GM06990 (cell line): ENCODE results near the gene ATP6V0C.

Experiments
- DNase-seq: peaks from one replicate; pipeline ENCODE4 v3.0.0-alpha.2; 2011; ENCODE audit not compliant: insufficient read length; ENCODE audit errors: extremely low read depth
- H3K27me3 ChIP-seq: replicated peaks from 2 replicates; pipeline ENCODE4 v1.6.0; 2011; ENCODE audit warnings: low read length; ENCODE audit not compliant: control insufficient read depth, insufficient read depth
- H3K36me3 ChIP-seq: 2 replicates; pipeline ENCODE4 v1.5.1; 2011; ENCODE audit warnings: low read length; ENCODE audit not compliant: control insufficient read depth, insufficient read depth
- H3K4me3 ChIP-seq: replicated peaks from 2 replicates; pipeline ENCODE4 v1.5.1; 2011; ENCODE audit warnings: low read depth, mild to moderate bottlenecking, control low read depth, low read length
- CTCF ChIP-seq: IDR thresholded peaks from 2 replicates; pipeline ENCODE4 v1.5.1; 2011; ENCODE audit warnings: low read length, control low read depth, mild to moderate bottlenecking, inconsistent platforms; ENCODE audit not compliant: insufficient read depth, poor library complexity, severe bottlenecking

The ATP6V0C gene

GRCh38 chr16:2473999-2474876 lies 39.5 kb upstream of the ATP6V0C start:
- Histone ChIP-seq H3K27me3 (no peaks in the 10 kb centered on the region; the same call in 1 of the 2 replicates), H3K4me3 (peak overlapping the region; percentile 78), H3K36me3 (no peaks in the 10 kb centered on the region)
- TF ChIP-seq CTCF = no peak
- peak; percentile 77 for DNase-seq

- Histone ChIP-seq H3K36me3 (no peaks in the 10 kb centered on the region), H3K4me3 (peak within 1 kb of the TSS; percentile 78), H3K27me3 (no peaks in the 10 kb centered on the region; the same call in 1 of the 2 replicates)
- TF ChIP-seq CTCF = no peak
- DNase-seq = peak; percentile 89
Observed at GRCh38 chr16:2474877-2475412, 38.8 kb upstream of the ATP6V0C start, which contains the start of gene TBC1D24. TSS of gene TBC1D24 (plus strand) at chr16:2475127. CDS start at chr16:2496149, 21,022 bp downstream.

GRCh38 chr16:2475413-2476344 lies 38.1 kb upstream of the ATP6V0C start:
- Histone ChIP-seq H3K4me3 (peak overlapping the region; percentile 65), H3K36me3 (no peaks in the 10 kb centered on the region), H3K27me3 (no peaks in the 10 kb centered on the region; the same call in 1 of the 2 replicates)
- no peak for TF ChIP-seq CTCF
- DNase-seq = no peak

- H3K27me3 ChIP-seq = no peaks in the 10 kb centered on the region; the same call in 1 of the 2 replicates
- no peak overlapping the region for H3K4me3 ChIP-seq
- H3K36me3 ChIP-seq = no peaks in the 10 kb centered on the region
- TF ChIP-seq CTCF = no peak
- no peak for DNase-seq
Observed at GRCh38 chr16:2476345-2476720, 37.4 kb upstream of the ATP6V0C start.

- H3K4me3 ChIP-seq = no peak overlapping the region
- TF ChIP-seq CTCF = no peak
- H3K36me3 ChIP-seq = no peaks in the 10 kb centered on the region
- DNase-seq = no peak
- no peaks in the 10 kb centered on the region; the same call in 1 of the 2 replicates for H3K27me3 ChIP-seq
Observed at GRCh38 chr16:2476741-2477140, 37.0 kb upstream of the ATP6V0C start.
